GM12801 (cell line): ENCODE measurements around the gene ANP32B.

Experiments
- CTCF ChIP-seq: IDR thresholded peaks from one replicate; pipeline ENCODE4 v1.5.1; 2011; ENCODE audit warnings: control low read depth; ENCODE audit not compliant: insufficient read length; ENCODE audit errors: extremely low read depth

The ANP32B gene

DNA sequence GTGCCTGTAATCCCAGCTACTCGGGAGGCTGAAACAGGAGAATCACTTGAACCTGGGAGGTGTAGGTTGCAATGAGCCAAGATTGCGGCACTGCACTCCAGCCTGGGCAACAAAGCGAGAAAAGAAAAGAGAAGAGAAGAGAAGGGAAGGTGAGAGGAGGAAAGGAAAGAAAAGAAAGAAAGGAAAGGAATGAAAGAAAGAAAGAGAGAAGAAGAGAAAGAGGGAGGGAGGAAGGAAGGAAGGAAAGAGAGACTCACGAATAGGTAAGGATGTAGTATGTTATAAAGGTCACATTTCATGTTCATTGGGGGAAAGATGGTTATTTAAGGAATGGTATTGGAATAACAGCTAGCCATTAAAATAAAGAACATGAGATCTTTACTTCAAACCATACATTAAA lies 10.4 kb upstream of the ANP32B start:
- TF ChIP-seq CTCF: no peak

DNA sequence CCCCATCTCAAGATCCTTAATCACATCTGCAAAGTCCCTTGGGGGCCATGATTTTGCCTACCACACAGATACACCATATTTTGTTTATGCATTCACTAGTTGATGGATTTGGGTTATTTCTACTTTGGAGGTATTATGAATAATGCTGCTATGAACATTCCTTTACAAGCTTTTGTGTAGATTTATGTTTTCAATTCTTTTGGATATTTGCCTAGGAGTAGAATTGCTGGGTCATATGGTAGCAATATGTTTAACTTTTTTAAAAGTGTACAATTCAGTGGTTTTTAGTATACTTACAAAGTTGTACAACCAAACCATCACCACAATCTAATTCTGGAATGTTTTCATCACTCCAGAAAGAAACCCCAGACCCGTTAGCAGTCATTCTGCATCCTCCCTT lies 7.8 kb upstream of the ANP32B start:
- TF ChIP-seq CTCF: no peak

- no peak for TF ChIP-seq CTCF
Observed at GRCh38 chr9:97978371-97979130, 4.6 kb upstream of the ANP32B start.

- no peak for TF ChIP-seq CTCF
Observed at GRCh38 chr9:97979788-97980478, 3.2 kb upstream of the ANP32B start.

DNA sequence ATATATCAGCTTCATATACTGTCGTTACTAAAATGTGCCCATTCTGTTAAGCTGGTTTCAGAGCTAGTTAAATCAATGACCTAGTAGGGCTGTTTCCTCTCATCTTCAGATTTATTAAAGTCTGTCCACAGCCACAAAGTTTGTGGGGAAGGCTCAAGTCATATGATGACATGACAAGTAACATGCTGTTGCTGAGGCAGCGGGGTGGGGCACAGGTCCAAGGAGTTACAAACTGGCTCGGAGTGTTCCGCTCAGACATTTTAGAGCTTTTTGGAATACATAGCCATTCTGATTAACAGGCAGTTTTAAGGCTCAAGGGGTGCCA lies 2.7 kb upstream of the ANP32B start:
- no peak for TF ChIP-seq CTCF

- TF ChIP-seq CTCF: no peak
Observed at GRCh38 chr9:97980918-97981845, 2.0 kb upstream of the ANP32B start.
